ENCODE results near the gene MORN3.

GRCh38 chr12:121632069-121632970 is 37.1 kb downstream of the MORN3 start:
- TF ChIP-seq CTCF (IDR thresholded peaks at IDR 0.05) = no peak
- no peak for TF ChIP-seq POLR2A (IDR thresholded peaks at IDR 0.05)
- TF ChIP-seq POLR2AphosphoS5 (IDR thresholded peaks at IDR 0.05) = no peak
